ENCODE results near the gene NLRP10.

NLRP10 gene

GRCh38 chr11:7965386-7965785 lies at the start of gene NLRP10:
NLRP10 (minus strand) TSS chr11:7965447; CDS start chr11:7963495, 1,952 bp downstream.
- H3K4me1 ChIP-seq (ENCODE audit: control insufficient read depth, insufficient read depth, low read length), result peaks cover 15% of the 10 kb centered on the region
- no peaks in the 10 kb centered on the region for H3K27me3 ChIP-seq (ENCODE audit: control insufficient read depth, insufficient read depth, low read length)
- no peaks in the 10 kb centered on the region for H3K36me3 ChIP-seq (ENCODE audit: control insufficient read depth, insufficient read depth, low read length)
- no peak within 1 kb of the TSS for H3K4me3 ChIP-seq (ENCODE audit: low read depth, low read length)
- H3K9me3 ChIP-seq (ENCODE audit: control insufficient read depth, insufficient read depth, low read length), result no peaks in the 10 kb centered on the region
- H3K9ac ChIP-seq (ENCODE audit: low read depth, low read length), result no peak within 1 kb of the TSS

GRCh38 chr11:8013833-8014232 lies 48.6 kb upstream of the NLRP10 start:
- no peaks in the 10 kb centered on the region for H3K9me3 ChIP-seq (ENCODE audit: control insufficient read depth, insufficient read depth, low read length)
- H3K4me3 ChIP-seq (ENCODE audit: low read depth, low read length), result no peak overlapping the region
- no peak overlapping the region for H3K9ac ChIP-seq (ENCODE audit: low read depth, low read length)
- H3K36me3 ChIP-seq (ENCODE audit: control insufficient read depth, insufficient read depth, low read length), result no peaks in the 10 kb centered on the region
- peaks cover 41% of the 10 kb centered on the region for H3K27me3 ChIP-seq (ENCODE audit: control insufficient read depth, insufficient read depth, low read length)
- H3K4me1 ChIP-seq (ENCODE audit: control insufficient read depth, insufficient read depth, low read length), result peaks cover 13% of the 10 kb centered on the region

- H3K36me3 ChIP-seq (ENCODE audit: control insufficient read depth, insufficient read depth, low read length), result no peaks in the 10 kb centered on the region
These were observed 46.8 kb upstream of the NLRP10 start for GRCh38 chr11:8011981-8012444.

GRCh38 chr11:8011371-8011770 lies 46.1 kb upstream of the NLRP10 start:
- H3K4me3 ChIP-seq (ENCODE audit: low read depth, low read length), result no peak overlapping the region
- peaks cover 8% of the 10 kb centered on the region for H3K4me1 ChIP-seq (ENCODE audit: control insufficient read depth, insufficient read depth, low read length)
- no peaks in the 10 kb centered on the region for H3K9me3 ChIP-seq (ENCODE audit: control insufficient read depth, insufficient read depth, low read length)
- no peak overlapping the region for H3K9ac ChIP-seq (ENCODE audit: low read depth, low read length)
- H3K27me3 ChIP-seq (ENCODE audit: control insufficient read depth, insufficient read depth, low read length), result peaks cover 17% of the 10 kb centered on the region
- H3K36me3 ChIP-seq (ENCODE audit: control insufficient read depth, insufficient read depth, low read length), result no peaks in the 10 kb centered on the region

More at GRCh38 chr11:8011981-8012444, 46.8 kb upstream of the NLRP10 start:
- Histone ChIP-seq H3K4me1 (ENCODE audit: control insufficient read depth, insufficient read depth, low read length) (peaks cover 13% of the 10 kb centered on the region), H3K9me3 (ENCODE audit: control insufficient read depth, insufficient read depth, low read length) (no peaks in the 10 kb centered on the region), H3K27me3 (ENCODE audit: control insufficient read depth, insufficient read depth, low read length) (peaks cover 24% of the 10 kb centered on the region), H3K4me3 (ENCODE audit: low read depth, low read length) (no peak overlapping the region), H3K9ac (ENCODE audit: low read depth, low read length) (no peak overlapping the region)

- no peaks in the 10 kb centered on the region for H3K4me1 ChIP-seq (ENCODE audit: control insufficient read depth, insufficient read depth, low read length)
- no peaks in the 10 kb centered on the region for H3K36me3 ChIP-seq (ENCODE audit: control insufficient read depth, insufficient read depth, low read length)
- H3K9ac ChIP-seq (ENCODE audit: low read depth, low read length), result no peak overlapping the region
- H3K4me3 ChIP-seq (ENCODE audit: low read depth, low read length), result no peak overlapping the region
- H3K9me3 ChIP-seq (ENCODE audit: control insufficient read depth, insufficient read depth, low read length), result no peaks in the 10 kb centered on the region
- peaks cover 3% of the 10 kb centered on the region for H3K27me3 ChIP-seq (ENCODE audit: control insufficient read depth, insufficient read depth, low read length)
These were observed 44.6 kb upstream of the NLRP10 start for GRCh38 chr11:8009856-8010255.

GRCh38 chr11:8008212-8008611 lies 43.0 kb upstream of the NLRP10 start:
- no peaks in the 10 kb centered on the region for H3K27me3 ChIP-seq (ENCODE audit: control insufficient read depth, insufficient read depth, low read length)
- H3K4me1 ChIP-seq (ENCODE audit: control insufficient read depth, insufficient read depth, low read length), result no peaks in the 10 kb centered on the region
- no peak overlapping the region for H3K4me3 ChIP-seq (ENCODE audit: low read depth, low read length)
- no peaks in the 10 kb centered on the region for H3K36me3 ChIP-seq (ENCODE audit: control insufficient read depth, insufficient read depth, low read length)
- no peak overlapping the region for H3K9ac ChIP-seq (ENCODE audit: low read depth, low read length)
- no peaks in the 10 kb centered on the region for H3K9me3 ChIP-seq (ENCODE audit: control insufficient read depth, insufficient read depth, low read length)

GRCh38 chr11:8006349-8006977 lies 41.2 kb upstream of the NLRP10 start:
- Histone ChIP-seq H3K4me1 (ENCODE audit: control insufficient read depth, insufficient read depth, low read length) (no peaks in the 10 kb centered on the region), H3K36me3 (ENCODE audit: control insufficient read depth, insufficient read depth, low read length) (no peaks in the 10 kb centered on the region), H3K27me3 (ENCODE audit: control insufficient read depth, insufficient read depth, low read length) (no peaks in the 10 kb centered on the region), H3K4me3 (ENCODE audit: low read depth, low read length) (no peak overlapping the region), H3K9ac (ENCODE audit: low read depth, low read length) (no peak overlapping the region), H3K9me3 (ENCODE audit: control insufficient read depth, insufficient read depth, low read length) (no peaks in the 10 kb centered on the region)

GRCh38 chr11:8005556-8005955 lies 40.3 kb upstream of the NLRP10 start:
- Histone ChIP-seq H3K4me1 (ENCODE audit: control insufficient read depth, insufficient read depth, low read length) (no peaks in the 10 kb centered on the region), H3K4me3 (ENCODE audit: low read depth, low read length) (no peak overlapping the region), H3K9me3 (ENCODE audit: control insufficient read depth, insufficient read depth, low read length) (no peaks in the 10 kb centered on the region), H3K27me3 (ENCODE audit: control insufficient read depth, insufficient read depth, low read length) (no peaks in the 10 kb centered on the region), H3K9ac (ENCODE audit: low read depth, low read length) (no peak overlapping the region), H3K36me3 (ENCODE audit: control insufficient read depth, insufficient read depth, low read length) (no peaks in the 10 kb centered on the region)

- Histone ChIP-seq H3K9ac (ENCODE audit: low read depth, low read length) (no peak overlapping the region), H3K36me3 (ENCODE audit: control insufficient read depth, insufficient read depth, low read length) (no peaks in the 10 kb centered on the region), H3K9me3 (ENCODE audit: control insufficient read depth, insufficient read depth, low read length) (no peaks in the 10 kb centered on the region), H3K27me3 (ENCODE audit: control insufficient read depth, insufficient read depth, low read length) (no peaks in the 10 kb centered on the region), H3K4me1 (ENCODE audit: control insufficient read depth, insufficient read depth, low read length) (no peaks in the 10 kb centered on the region), H3K4me3 (ENCODE audit: low read depth, low read length) (no peak overlapping the region)
These were observed 38.8 kb upstream of the NLRP10 start for GRCh38 chr11:8004008-8004407.

GRCh38 chr11:8003187-8003586 lies 37.9 kb upstream of the NLRP10 start:
- Histone ChIP-seq H3K27me3 (ENCODE audit: control insufficient read depth, insufficient read depth, low read length) (no peaks in the 10 kb centered on the region), H3K4me1 (ENCODE audit: control insufficient read depth, insufficient read depth, low read length) (no peaks in the 10 kb centered on the region), H3K9ac (ENCODE audit: low read depth, low read length) (no peak overlapping the region), H3K36me3 (ENCODE audit: control insufficient read depth, insufficient read depth, low read length) (no peaks in the 10 kb centered on the region), H3K9me3 (ENCODE audit: control insufficient read depth, insufficient read depth, low read length) (no peaks in the 10 kb centered on the region), H3K4me3 (ENCODE audit: low read depth, low read length) (no peak overlapping the region)

GRCh38 chr11:8002676-8003075 lies 37.4 kb upstream of the NLRP10 start:
- H3K4me1 ChIP-seq (ENCODE audit: control insufficient read depth, insufficient read depth, low read length), result no peaks in the 10 kb centered on the region

GRCh38 chr11:8000390-8000789 lies 35.1 kb upstream of the NLRP10 start:
- no peaks in the 10 kb centered on the region for H3K4me1 ChIP-seq (ENCODE audit: control insufficient read depth, insufficient read depth, low read length)
- H3K9ac ChIP-seq (ENCODE audit: low read depth, low read length), result no peak overlapping the region
- peaks cover 11% of the 10 kb centered on the region for H3K36me3 ChIP-seq (ENCODE audit: control insufficient read depth, insufficient read depth, low read length)
- no peaks in the 10 kb centered on the region for H3K27me3 ChIP-seq (ENCODE audit: control insufficient read depth, insufficient read depth, low read length)
- H3K9me3 ChIP-seq (ENCODE audit: control insufficient read depth, insufficient read depth, low read length), result no peaks in the 10 kb centered on the region
- H3K4me3 ChIP-seq (ENCODE audit: low read depth, low read length), result no peak overlapping the region

More at GRCh38 chr11:8002676-8003075, 37.4 kb upstream of the NLRP10 start:
- Histone ChIP-seq H3K36me3 (ENCODE audit: control insufficient read depth, insufficient read depth, low read length) (no peaks in the 10 kb centered on the region), H3K9ac (ENCODE audit: low read depth, low read length) (no peak overlapping the region), H3K4me3 (ENCODE audit: low read depth, low read length) (no peak overlapping the region), H3K9me3 (ENCODE audit: control insufficient read depth, insufficient read depth, low read length) (no peaks in the 10 kb centered on the region), H3K27me3 (ENCODE audit: control insufficient read depth, insufficient read depth, low read length) (no peaks in the 10 kb centered on the region)

Data from iPS-15b (cell line).